CD14-positive monocyte (primary cell): ENCODE results near the gene TENT4B. TPM values are rescaled to one million over a fixed set of nuclear protein-coding genes. Genes with fewer than 3 reads are reported as not detected.

ENCODE experiments used
- DNase-seq, 3 donors: peaks; one replicate each; pipeline ENCODE4 v3.0.0-alpha.2; 2011 to 2022
- H2AFZ ChIP-seq: 2 replicates; pipeline ENCODE4 v1.6.0; 2012; ENCODE audit warnings: mild to moderate bottlenecking, low read depth, low read length, inconsistent platforms; ENCODE audit not compliant: insufficient read depth, poor library complexity, severe bottlenecking
- H3K27ac ChIP-seq, 2 donors: 1 replicate in 1 of 2; 2 replicates in 1 of 2; pipeline ENCODE4 v1.5.1; 2012 to 2013; ENCODE audit warnings: low read length in 2 of 2, control low read depth in 1 of 2, inconsistent platforms in 1 of 2, low read depth in 1 of 2, mild to moderate bottlenecking in 1 of 2
- H3K27me3 ChIP-seq, 2 donors: one replicate each; pipeline versions ENCODE4 v1.6.0 to v1.6.1; 2011 to 2013; ENCODE audit warnings: low read length in 2 of 2; ENCODE audit not compliant: control insufficient read depth in 2 of 2, insufficient read depth in 2 of 2
- H3K36me3 ChIP-seq, 2 donors: replicated peaks in 1 of 2; 1 replicate in 1 of 2; 2 replicates in 1 of 2; pipeline versions ENCODE4 v1.5.1 to v1.6.1; 2012 to 2013; ENCODE audit warnings: low read length in 2 of 2, control low read depth in 1 of 2, inconsistent platforms in 1 of 2, mild to moderate bottlenecking in 1 of 2; ENCODE audit not compliant: insufficient read depth in 2 of 2, control insufficient read depth in 1 of 2
- H3K4me1 ChIP-seq, 2 donors: 1 replicate in 1 of 2; 2 replicates in 1 of 2; pipeline versions ENCODE4 v1.5.1 to v1.6.1; 2012 to 2013; ENCODE audit warnings: low read length in 2 of 2, control low read depth in 1 of 2, inconsistent platforms in 1 of 2, mild to moderate bottlenecking in 1 of 2, moderate library complexity in 1 of 2; ENCODE audit not compliant: insufficient read depth in 2 of 2, control insufficient read depth in 1 of 2
- H3K4me2 ChIP-seq: replicated peaks from 2 replicates; pipeline ENCODE3; 2012; ENCODE audit warnings: low read length, moderate library complexity, mild to moderate bottlenecking; ENCODE audit not compliant: poor library complexity, severe bottlenecking; ENCODE audit errors: extremely low read depth
- H3K4me3 ChIP-seq, 3 experiments: fragments of 200-600 bp in 1 of 3; sonication (generic) in 1 of 3; replicated peaks in 1 of 3; 1 replicate in 2 of 3; 2 replicates in 1 of 3; pipeline ENCODE4 v1.5.1; 2011 to 2013; ENCODE audit warnings: low read length in 3 of 3, mild to moderate bottlenecking in 3 of 3, control low read depth in 2 of 3, low read depth in 2 of 3, inconsistent platforms in 1 of 3, moderate library complexity in 1 of 3
- H3K79me2 ChIP-seq: 2 replicates; pipeline ENCODE4 v1.6.0; 2012; ENCODE audit warnings: mild to moderate bottlenecking, control low read depth, inconsistent platforms, low read length, moderate library complexity; ENCODE audit not compliant: insufficient read depth
- H3K9ac ChIP-seq: 2 replicates; pipeline ENCODE4 v1.6.0; 2017; ENCODE audit warnings: low read length, mild to moderate bottlenecking; ENCODE audit not compliant: insufficient read depth, poor library complexity, severe bottlenecking
- H3K9me3 ChIP-seq, 2 donors: replicated peaks in 1 of 2; 1 replicate in 1 of 2; 2 replicates in 1 of 2; pipeline versions ENCODE4 v1.5.1 to v1.6.1; 2012 to 2013; ENCODE audit warnings: low read length in 2 of 2, control low read depth in 1 of 2; ENCODE audit not compliant: control insufficient read depth in 1 of 2, insufficient read depth in 1 of 2
- H4K20me1 ChIP-seq: 2 replicates; pipeline ENCODE4 v1.6.0; 2012; ENCODE audit warnings: mild to moderate bottlenecking, low read length, control low read depth, moderate library complexity; ENCODE audit not compliant: insufficient read depth
- H3K27ac Mint-ChIP-seq, 7 donors: one replicate each; pipeline ENCODE4 v1.8.0; 2020; ENCODE audit warnings: mild to moderate bottlenecking in 7 of 7, mixed read lengths in 7 of 7, moderate library complexity in 6 of 7, inconsistent platforms in 2 of 7
- H3K27me3 Mint-ChIP-seq, 3 donors: one replicate each; pipeline ENCODE4 v1.8.0; 2021 to 2022; ENCODE audit warnings: low read depth in 3 of 3, mild to moderate bottlenecking in 3 of 3, mixed read lengths in 3 of 3, moderate library complexity in 3 of 3, inconsistent platforms in 1 of 3
- H3K36me3 Mint-ChIP-seq, 2 donors: one replicate each; pipeline ENCODE4 v1.8.0; 2020; ENCODE audit warnings: mixed read lengths in 2 of 2, inconsistent platforms in 1 of 2, mild to moderate bottlenecking in 1 of 2
- H3K4me1 Mint-ChIP-seq: one replicate; pipeline ENCODE4 v1.8.0; 2020; ENCODE audit warnings: mild to moderate bottlenecking, mixed read lengths
- H3K4me3 Mint-ChIP-seq, 2 donors: one replicate each; pipeline ENCODE4 v1.8.0; 2020; ENCODE audit warnings: mild to moderate bottlenecking in 2 of 2, mixed read lengths in 2 of 2, moderate library complexity in 1 of 2
- H3K9me3 Mint-ChIP-seq, 7 donors: one replicate each; pipeline ENCODE4 v1.8.0; 2020 to 2022; ENCODE audit warnings: mixed read lengths in 7 of 7, mild to moderate bottlenecking in 6 of 7, moderate library complexity in 6 of 7, inconsistent platforms in 2 of 7
- WGBS: methylation state at CpG from one replicate; pipeline ENCODE4 v1.1.5; 2013; ENCODE audit warnings: missing lambda C conversion rate; ENCODE audit not compliant: insufficient coverage; 5-methylcytosine and 5-hydroxymethylcytosine counted together
- intact Hi-C, 2 donors: fragments of 100-400 bp; cut with micrococcal nuclease; formaldehyde crosslinking; loops; one replicate each; pipeline versions ENCODE4 v1.15.0 to v1.15.1; 2023
- polyA plus RNA-seq, 3 donors: library from polyadenylated mRNA; depleted of rRNA in 1 of 3; unstranded in 2 of 3; stranded (reverse) in 1 of 3; fragments of 300-500 nt in 2 of 3; fragments of >200 nt in 1 of 3; fragmentation: Illumina TruSeq in 2 of 3; gene quantifications; 1 replicate in 2 of 3; 2 replicates in 1 of 3; pipeline ENCODE4 v1.2.3, GENCODE V29; 2012 to 2021
- TF ChIP-seq, protein P1 (sequence below): fragments of 200-600 bp; IDR thresholded peaks from one replicate; pipeline ENCODE4 v1.8.0; 2022; ENCODE audit warnings: antibody characterized with exemption, mild to moderate bottlenecking

TENT4B gene
- polyA plus RNA-seq, 3 donors = 1.4 to 9.0 (median 1.7) TPM

DNA sequence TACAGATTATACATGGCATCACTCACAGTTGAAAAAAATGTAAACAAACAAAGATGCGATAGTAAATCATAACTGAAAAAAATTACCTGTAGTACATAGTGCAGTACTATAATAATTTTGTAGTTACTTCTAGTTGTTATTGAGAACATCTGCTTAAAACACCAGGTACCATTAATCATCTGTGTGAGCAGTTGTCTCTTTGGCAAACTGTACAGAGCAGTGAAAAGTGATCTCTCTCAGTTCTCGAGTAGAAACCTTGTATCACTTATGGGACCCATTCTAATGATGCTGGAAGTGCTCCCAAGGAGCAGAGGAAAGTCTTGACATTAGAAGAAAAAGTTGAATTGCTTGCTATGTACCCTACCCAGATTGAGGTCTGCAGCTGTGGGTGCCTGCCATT is 8.9 kb upstream of the TENT4B start:
- no CpG with 5 or more reads among the region's 2 CpGs for WGBS
- no peaks in the 10 kb centered on the region for H3K36me3 ChIP-seq
- no peaks in the 10 kb centered on the region for H3K9me3 ChIP-seq
- no peaks in the 10 kb centered on the region for H3K4me1 ChIP-seq
- intact Hi-C loops = no loop called here
- H3K27ac Mint-ChIP-seq = no peak overlapping the region
- peaks cover 0 to 4% (median 0%) of the 10 kb centered on the region in 3 donors for H3K27me3 Mint-ChIP-seq
- H3K4me2 ChIP-seq = no peak overlapping the region
- peaks cover 0 to 2% (median 0%) of the 10 kb centered on the region in 7 donors for H3K9me3 Mint-ChIP-seq
- H2AFZ ChIP-seq = no peak overlapping the region
- no peaks in the 10 kb centered on the region for H3K79me2 ChIP-seq
- H3K27ac ChIP-seq = no peak overlapping the region
- TF ChIP-seq, protein P1, sequence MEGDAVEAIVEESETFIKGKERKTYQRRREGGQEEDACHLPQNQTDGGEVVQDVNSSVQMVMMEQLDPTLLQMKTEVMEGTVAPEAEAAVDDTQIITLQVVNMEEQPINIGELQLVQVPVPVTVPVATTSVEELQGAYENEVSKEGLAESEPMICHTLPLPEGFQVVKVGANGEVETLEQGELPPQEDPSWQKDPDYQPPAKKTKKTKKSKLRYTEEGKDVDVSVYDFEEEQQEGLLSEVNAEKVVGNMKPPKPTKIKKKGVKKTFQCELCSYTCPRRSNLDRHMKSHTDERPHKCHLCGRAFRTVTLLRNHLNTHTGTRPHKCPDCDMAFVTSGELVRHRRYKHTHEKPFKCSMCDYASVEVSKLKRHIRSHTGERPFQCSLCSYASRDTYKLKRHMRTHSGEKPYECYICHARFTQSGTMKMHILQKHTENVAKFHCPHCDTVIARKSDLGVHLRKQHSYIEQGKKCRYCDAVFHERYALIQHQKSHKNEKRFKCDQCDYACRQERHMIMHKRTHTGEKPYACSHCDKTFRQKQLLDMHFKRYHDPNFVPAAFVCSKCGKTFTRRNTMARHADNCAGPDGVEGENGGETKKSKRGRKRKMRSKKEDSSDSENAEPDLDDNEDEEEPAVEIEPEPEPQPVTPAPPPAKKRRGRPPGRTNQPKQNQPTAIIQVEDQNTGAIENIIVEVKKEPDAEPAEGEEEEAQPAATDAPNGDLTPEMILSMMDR = no peak
- H3K4me1 Mint-ChIP-seq = no peaks in the 10 kb centered on the region
- DNase-seq = no peak
- H3K36me3 Mint-ChIP-seq = no peaks in the 10 kb centered on the region
- H3K4me3 ChIP-seq = no peak overlapping the region
- no peak overlapping the region for H3K4me3 Mint-ChIP-seq
- no peaks in the 10 kb centered on the region for H4K20me1 ChIP-seq
- no peak overlapping the region for H3K9ac ChIP-seq
- H3K27me3 ChIP-seq = no peaks in the 10 kb centered on the region

DNA sequence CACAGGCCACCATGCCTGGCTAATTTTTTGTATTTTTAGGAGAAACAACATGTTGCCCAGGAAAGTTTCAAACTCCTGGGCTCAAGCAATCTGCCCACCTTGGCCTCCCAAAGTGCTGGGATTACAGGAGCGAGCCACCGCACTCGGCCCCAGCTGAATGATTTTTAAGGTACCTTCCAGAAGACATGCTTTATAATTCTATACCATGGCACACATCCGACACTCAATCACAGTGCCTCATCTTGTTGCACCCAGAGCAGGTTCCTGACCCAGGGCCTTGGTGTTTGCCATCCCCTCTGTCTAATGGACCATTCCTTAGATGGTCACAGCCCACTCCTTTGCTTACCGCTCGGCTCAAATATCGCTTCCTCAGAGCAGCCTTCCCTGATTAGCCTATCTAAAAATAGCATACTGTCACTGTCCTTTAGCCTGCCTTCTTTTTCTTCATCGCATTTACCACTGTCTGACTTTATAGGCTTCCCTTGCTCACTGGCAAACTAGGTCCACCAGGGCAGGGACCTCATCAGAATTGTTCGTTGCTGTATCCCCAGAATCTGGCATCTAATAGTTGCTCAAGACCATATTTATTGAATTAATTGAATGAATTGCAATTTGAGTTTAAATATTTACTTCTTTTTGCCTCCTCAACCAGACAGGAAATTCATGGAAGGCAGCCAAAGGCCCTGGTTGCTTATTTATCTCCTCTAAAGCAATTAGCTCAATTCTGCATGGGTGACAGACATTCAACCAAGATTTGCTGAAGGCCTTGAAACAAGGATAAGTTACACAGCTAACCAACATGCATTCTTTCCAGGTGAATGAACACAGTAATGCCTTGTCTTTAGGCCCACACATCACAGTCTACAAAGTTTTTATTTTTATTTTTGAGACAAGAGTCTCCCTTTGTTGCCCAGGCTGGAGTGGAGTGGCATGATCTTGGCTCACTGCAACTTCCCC is 6.3 kb upstream of the TENT4B start:
- Mint-ChIP-seq H3K9me3 (no peaks in the 10 kb centered on the region), H3K36me3 (no peaks in the 10 kb centered on the region), H3K27me3 (peaks cover 0 to 4% (median 0%) of the 10 kb centered on the region in 3 donors), H3K27ac (no peak overlapping the region), H3K4me1 (peaks cover 2% of the 10 kb centered on the region), H3K4me3 (no peak overlapping the region)
- intact Hi-C loops = no loop called here
- Histone ChIP-seq H3K4me1 (peaks cover 0 to 1% of the 10 kb centered on the region in 2 donors), H3K36me3 (no peaks in the 10 kb centered on the region), H4K20me1 (no peaks in the 10 kb centered on the region), H3K79me2 (no peaks in the 10 kb centered on the region), H3K9ac (no peak overlapping the region), H3K4me2 (no peak overlapping the region), H3K27ac (no peak overlapping the region), H3K4me3 (no peak overlapping the region), H2AFZ (peak overlapping the region; percentile 17), H3K9me3 (no peaks in the 10 kb centered on the region), H3K27me3 (no peaks in the 10 kb centered on the region)
- TF ChIP-seq, protein P1 = no peak
- 93% methylated on average over 7 of the region's 9 CpGs for WGBS
- no peak for DNase-seq
